Smooth muscle cell (in vitro differentiated cells): ENCODE results near the gene DHRS4. TPM values are rescaled to one million over a fixed set of nuclear protein-coding genes. Genes with fewer than 3 reads are reported as not detected.
"Not testable (repeated sequence)": the region's sequence is repeated elsewhere in the genome, so short reads cannot be mapped to it uniquely, and the experiment has no call there.

Experiments used
- DNase-seq: peaks from one replicate; lab custom pipeline; 2025; ENCODE audit not compliant: unreplicated experiment; lab: John Stamatoyannopoulos, UW
- H2AFZ ChIP-seq: fragments of 200-600 bp; sonication (generic); 2 replicates; pipeline ENCODE4 v1.6.0; 2016; ENCODE audit warnings: antibody characterized with exemption, low read depth, mild to moderate bottlenecking
- H3F3A ChIP-seq: fragments of 200-600 bp; sonication (generic); 2 replicates; pipeline ENCODE4 v1.6.0; 2017; ENCODE audit warnings: antibody characterized with exemption, low read depth
- H3K27ac ChIP-seq: fragments of 200-600 bp; sonication (generic); 2 replicates; pipeline ENCODE4 v1.5.1; 2016; ENCODE audit warnings: low read depth, mild to moderate bottlenecking
- H3K27me3 ChIP-seq: fragments of 200-600 bp; sonication (generic); 2 replicates; pipeline ENCODE4 v1.6.1; 2016; ENCODE audit warnings: low read depth, mild to moderate bottlenecking
- H3K36me3 ChIP-seq: fragments of 200-600 bp; sonication (generic); 2 replicates; pipeline ENCODE4 v1.5.1; 2016; ENCODE audit warnings: low read depth
- H3K4me1 ChIP-seq: fragments of 200-600 bp; sonication (generic); 2 replicates; pipeline ENCODE4 v1.5.1; 2016; ENCODE audit warnings: low read depth
- H3K4me2 ChIP-seq: fragments of 200-600 bp; sonication (generic); 2 replicates; pipeline ENCODE4 v1.6.0; 2016; ENCODE audit warnings: mild to moderate bottlenecking
- H3K4me3 ChIP-seq: fragments of 200-600 bp; sonication (generic); 2 replicates; pipeline ENCODE4 v1.5.1; 2016; ENCODE audit warnings: mild to moderate bottlenecking
- H3K79me2 ChIP-seq: fragments of 200-600 bp; sonication (generic); 2 replicates; pipeline ENCODE4 v1.6.0; 2016; ENCODE audit warnings: low read depth, mild to moderate bottlenecking
- H3K9ac ChIP-seq: fragments of 200-600 bp; sonication (generic); 2 replicates; pipeline ENCODE4 v1.6.0; 2016; ENCODE audit warnings: low read depth
- H3K9me3 ChIP-seq: fragments of 200-600 bp; sonication (generic); replicated peaks from 2 replicates; pipeline ENCODE4 v1.5.1; 2016; ENCODE audit warnings: low read depth
- H4K20me1 ChIP-seq: fragments of 200-600 bp; sonication (generic); 2 replicates; pipeline ENCODE4 v1.6.0; 2016; ENCODE audit warnings: low read depth
- CTCF ChIP-seq: fragments of 200-600 bp; sonication (generic); IDR thresholded peaks from 2 replicates; pipeline ENCODE4 v1.5.1; 2017; ENCODE audit warnings: borderline replicate concordance, mild to moderate bottlenecking, antibody characterized with exemption; ENCODE audit not compliant: insufficient read depth, poor library complexity, severe bottlenecking
- WGBS: methylation state at CpG from one replicate; pipeline ENCODE4 v1.1.7; 2016; ENCODE audit warnings: low lambda C conversion rate; 5-methylcytosine and 5-hydroxymethylcytosine counted together
- polyA plus RNA-seq: library from polyadenylated mRNA; unstranded; fragments of >200 nt; fragmentation: Nextera tagmentation; extraction: Ambion mirVana; gene quantifications from 2 replicates; pipeline ENCODE4 v1.2.1, GENCODE V29; 2016
- total RNA-seq: library from RNA; depleted of rRNA; stranded (reverse); fragments of >200 nt; gene quantifications from 2 replicates; pipeline ENCODE4 v1.2.3, GENCODE V29; 2014

DHRS4 gene
- total and polyA plus RNA-seq, 2 experiments from 2014 or later = 30.9 to 33.1 TPM

GRCh38 chr14:23942587-23942986 is 11.0 kb upstream of the DHRS4 start:
- no peak overlapping the region for H3K27ac ChIP-seq
- H4K20me1 ChIP-seq = peaks cover 8% of the 10 kb centered on the region
- DNase-seq = no peak
- H3K9me3 ChIP-seq = no peaks in the 10 kb centered on the region
- H3K27me3 ChIP-seq = no peaks in the 10 kb centered on the region
- 96% methylated on average over 7 of the region's 7 CpGs for WGBS
- no peak overlapping the region for H2AFZ ChIP-seq
- no peak overlapping the region for H3K4me2 ChIP-seq
- no peaks in the 10 kb centered on the region for H3K79me2 ChIP-seq
- no peak overlapping the region for H3K4me3 ChIP-seq
- H3F3A ChIP-seq = no peaks in the 10 kb centered on the region
- TF ChIP-seq CTCF = no peak
- no peaks in the 10 kb centered on the region for H3K36me3 ChIP-seq
- H3K4me1 ChIP-seq = no peaks in the 10 kb centered on the region
- H3K9ac ChIP-seq = no peak overlapping the region

- H3K27me3 ChIP-seq, H3K4me2 ChIP-seq, H4K20me1 ChIP-seq, H3K4me3 ChIP-seq, H3K27ac ChIP-seq, H3K36me3 ChIP-seq, DNase-seq, H3K9ac ChIP-seq, H2AFZ ChIP-seq, H3K4me1 ChIP-seq, H3F3A ChIP-seq, H3K79me2 ChIP-seq, H3K9me3 ChIP-seq: not testable (repeated sequence)
- 86% methylated on average over 2 of the region's 2 CpGs for WGBS
These were observed 4.5 kb upstream of the DHRS4 start for GRCh38 chr14:23949069-23949468.

- Histone ChIP-seq H3K79me2 (peaks cover 3% of the 10 kb centered on the region), H3K4me3 (no peak overlapping the region), H3K36me3 (no peaks in the 10 kb centered on the region), H4K20me1 (peaks cover 4% of the 10 kb centered on the region), H3K27ac (no peak overlapping the region), H3F3A (no peaks in the 10 kb centered on the region), H3K9me3 (no peaks in the 10 kb centered on the region), H3K4me1 (no peaks in the 10 kb centered on the region), H3K9ac (no peak overlapping the region), H3K4me2 (no peak overlapping the region), H3K27me3 (no peaks in the 10 kb centered on the region), H2AFZ (no peak overlapping the region)
- DNase-seq = no peak
- WGBS = 94% methylated on average over 6 of the region's 6 CpGs
- TF ChIP-seq CTCF = no peak
These were observed 3.0 kb upstream of the DHRS4 start for GRCh38 chr14:23950411-23951135.

- H3K4me1 ChIP-seq, H3K27me3 ChIP-seq, H3K36me3 ChIP-seq, H3K9me3 ChIP-seq, H3K4me2 ChIP-seq, H4K20me1 ChIP-seq, H3F3A ChIP-seq, H3K79me2 ChIP-seq, H3K27ac ChIP-seq, H3K9ac ChIP-seq, H2AFZ ChIP-seq, H3K4me3 ChIP-seq, DNase-seq: not testable (repeated sequence)
- 97% methylated on average over 3 of the region's 3 CpGs for WGBS
These were observed 2.5 kb upstream of the DHRS4 start for GRCh38 chr14:23951136-23951466.
